H1 (cell line): ENCODE measurements around the gene SPOCD1. TPM values are rescaled to one million over a fixed set of nuclear protein-coding genes. Genes with fewer than 3 reads are reported as not detected.
A peak's percentile ranks its signal among the peaks of the same experiment; 100 is the strongest.

Experiments used
- CTCF ChIA-PET: fragments of 300-600 bp; sonication (Branson Sonifier 250); formaldehyde crosslinking; loops from one replicate; lab custom pipeline; 2021; ENCODE audit not compliant: partially characterized antibody; lab: Charles Lee
- POLR2A ChIA-PET: fragments of 300-600 bp; sonication (Branson Sonifier 250); formaldehyde crosslinking; loops from one replicate; lab custom pipeline; 2021; ENCODE audit warnings: inconsistent platforms; ENCODE audit not compliant: partially characterized antibody; lab: Charles Lee
- DNase-seq, 2 experiments: peaks; one replicate each; pipeline versions ENCODE4 v3.0.0 to v3.0.0-alpha.2; 2010 to 2022; ENCODE audit warnings: low spot score in 2 of 2, low read depth in 1 of 2, mixed read lengths in 1 of 2
- FAIRE-seq: peaks from 2 replicates; lab custom pipeline; 2011; peaks lifted over from hg19 to GRCh38; lab: Jason Lieb, UNC
- H2AFZ ChIP-seq: 2 replicates; pipeline ENCODE4 v1.8.1; 2012; ENCODE audit warnings: low read length, inconsistent platforms
- H2AK5ac ChIP-seq: 2 replicates; pipeline ENCODE4 v1.6.1; 2013; ENCODE audit warnings: low read depth, low read length
- H2BK120ac ChIP-seq: replicated peaks from 2 replicates; pipeline ENCODE3; 2013; ENCODE audit warnings: low read depth, low read length, inconsistent platforms
- H2BK12ac ChIP-seq: 2 replicates; pipeline ENCODE4 v1.6.1; 2013; ENCODE audit warnings: low read depth, low read length
- H2BK15ac ChIP-seq: 2 replicates; pipeline ENCODE4 v1.6.1; 2013; ENCODE audit warnings: low read length
- H2BK20ac ChIP-seq: 2 replicates; pipeline ENCODE4 v1.6.1; 2013; ENCODE audit warnings: low read length
- H2BK5ac ChIP-seq: 2 replicates; pipeline ENCODE4 v1.6.1; 2013; ENCODE audit warnings: low read depth, low read length
- H3K14ac ChIP-seq: 2 replicates; pipeline ENCODE4 v1.6.1; 2013; ENCODE audit warnings: inconsistent platforms; ENCODE audit not compliant: insufficient read length
- H3K18ac ChIP-seq: 2 replicates; pipeline ENCODE4 v1.6.1; 2013; ENCODE audit warnings: low read length; ENCODE audit errors: extremely low read depth
- H3K23ac ChIP-seq: 2 replicates; pipeline ENCODE4 v1.6.1; 2013; ENCODE audit warnings: inconsistent platforms; ENCODE audit not compliant: insufficient read length
- H3K23me2 ChIP-seq: 2 replicates; pipeline ENCODE4 v1.6.1; 2013; ENCODE audit warnings: low read depth, low read length
- H3K27ac ChIP-seq: 2 replicates; pipeline ENCODE4 v1.6.1; 2011; ENCODE audit warnings: low read depth, low read length, inconsistent platforms
- H3K27me3 ChIP-seq, 4 experiments: replicated peaks in 1 of 4; 1 replicate in 1 of 4; 2 replicates in 3 of 4; pipeline versions ENCODE4 v1.6.1 to v1.8.1; 2011 to 2013; ENCODE audit warnings: low read length in 3 of 4, mild to moderate bottlenecking in 3 of 4, inconsistent platforms in 2 of 4, mixed read lengths in 2 of 4, moderate library complexity in 1 of 4; ENCODE audit not compliant: control insufficient read depth in 3 of 4, insufficient read depth in 3 of 4; ENCODE audit errors: extremely low read depth in 1 of 4
- H3K36me3 ChIP-seq, 4 experiments: 2 replicates each; pipeline versions ENCODE4 v1.6.1 to v1.8.1; 2011 to 2013; ENCODE audit warnings: mild to moderate bottlenecking in 4 of 4, low read length in 3 of 4, moderate library complexity in 2 of 4, control low read depth in 1 of 4, inconsistent platforms in 1 of 4; ENCODE audit not compliant: insufficient read depth in 4 of 4, control insufficient read depth in 2 of 4
- H3K4ac ChIP-seq: replicated peaks from 2 replicates; pipeline ENCODE3; 2013; ENCODE audit warnings: low read length, low read depth, mixed read lengths, inconsistent platforms; ENCODE audit not compliant: insufficient read length
- H3K4me1 ChIP-seq, 4 experiments: replicated peaks in 1 of 4; 1 replicate in 1 of 4; 2 replicates in 3 of 4; pipeline versions ENCODE4 v1.6.1 to v1.8.1; 2011 to 2013; ENCODE audit warnings: low read length in 3 of 4, inconsistent platforms in 2 of 4, mixed read lengths in 1 of 4; ENCODE audit not compliant: insufficient read depth in 4 of 4, control insufficient read depth in 3 of 4
- H3K4me2 ChIP-seq, 2 experiments: 2 replicates each; pipeline versions ENCODE4 v1.6.1 to v1.8.1; 2011 to 2013; ENCODE audit warnings: low read depth in 2 of 2, low read length in 2 of 2, control low read depth in 1 of 2, inconsistent platforms in 1 of 2, mild to moderate bottlenecking in 1 of 2; ENCODE audit not compliant: insufficient read depth in 1 of 2
- H3K4me3 ChIP-seq, 4 experiments: fragments of 200-600, 300-600 bp in 1 of 4; sonication (generic), shearing (Covaris generic), sonication (Bioruptor Twin) in 1 of 4; 2 replicates each; pipeline versions ENCODE4 v1.5.1 to v1.8.1; 2011 to 2016; ENCODE audit warnings: low read length in 4 of 4, low read depth in 3 of 4, control low read depth in 2 of 4, inconsistent platforms in 2 of 4, mild to moderate bottlenecking in 2 of 4, mixed read lengths in 1 of 4, moderate library complexity in 1 of 4; ENCODE audit not compliant: insufficient read depth in 2 of 4; ENCODE audit errors: extremely low read depth in 1 of 4
- H3K56ac ChIP-seq: replicated peaks from 2 replicates; pipeline ENCODE3; 2013; ENCODE audit warnings: low read depth, mild to moderate bottlenecking, mixed read lengths, low read length, inconsistent platforms; ENCODE audit not compliant: insufficient read length
- H3K79me1 ChIP-seq: 2 replicates; pipeline ENCODE4 v1.6.1; 2013; ENCODE audit warnings: low read depth, low read length, control low read depth
- H3K79me2 ChIP-seq, 2 experiments: 2 replicates each; pipeline versions ENCODE4 v1.6.1 to v1.8.1; 2012 to 2013; ENCODE audit warnings: low read length in 2 of 2, mild to moderate bottlenecking in 2 of 2, inconsistent platforms in 1 of 2; ENCODE audit not compliant: insufficient read depth in 2 of 2, control insufficient read depth in 1 of 2
- H3K9ac ChIP-seq, 4 experiments: replicated peaks in 1 of 4; 1 replicate in 1 of 4; 2 replicates in 3 of 4; pipeline versions ENCODE4 v1.6.1 to v1.8.1; 2011 to 2013; ENCODE audit warnings: low read depth in 3 of 4, low read length in 3 of 4, control low read depth in 2 of 4, mild to moderate bottlenecking in 2 of 4, moderate library complexity in 2 of 4, inconsistent platforms in 1 of 4; ENCODE audit errors: extremely low read depth in 1 of 4
- H3K9me3 ChIP-seq, 2 experiments: 2 replicates each; pipeline versions ENCODE4 v1.6.1 to v1.8.1; 2012 to 2013; ENCODE audit warnings: mild to moderate bottlenecking in 2 of 2, moderate library complexity in 2 of 2, control low read depth in 1 of 2, inconsistent platforms in 1 of 2, low read depth in 1 of 2, low read length in 1 of 2, mixed read lengths in 1 of 2; ENCODE audit not compliant: insufficient read depth in 2 of 2
- H4K20me1 ChIP-seq, 2 experiments: replicated peaks in 1 of 2; 2 replicates each; pipeline versions ENCODE3 to v1.8.1; 2011 to 2013; ENCODE audit warnings: inconsistent platforms in 2 of 2, low read length in 2 of 2, mild to moderate bottlenecking in 1 of 2; ENCODE audit not compliant: insufficient read depth in 2 of 2, control insufficient read depth in 1 of 2
- H4K5ac ChIP-seq: 2 replicates; pipeline ENCODE4 v1.6.1; 2013; ENCODE audit warnings: low read length, low read depth, mixed read lengths, inconsistent platforms; ENCODE audit not compliant: insufficient read length
- H4K8ac ChIP-seq: 2 replicates; pipeline ENCODE4 v1.8.0; 2013; ENCODE audit warnings: mild to moderate bottlenecking, moderate library complexity, low read length, inconsistent platforms; ENCODE audit not compliant: insufficient read depth; ENCODE audit errors: extremely low read depth
- H4K91ac ChIP-seq: replicated peaks from 2 replicates; pipeline ENCODE3; 2013; ENCODE audit warnings: low read length, mixed read lengths, inconsistent platforms; ENCODE audit not compliant: insufficient read length
- EP300 ChIP-seq, 2 experiments: IDR thresholded peaks; 1 replicate in 1 of 2; 2 replicates in 1 of 2; pipeline ENCODE4 v1.6.1; 2011 to 2012; ENCODE audit warnings: low read depth in 2 of 2, low read length in 2 of 2, mild to moderate bottlenecking in 2 of 2, borderline replicate concordance in 1 of 2, inconsistent platforms in 1 of 2, moderate library complexity in 1 of 2
- POLR2AphosphoS5 ChIP-seq: IDR thresholded peaks from 2 replicates; pipeline ENCODE4 v1.6.1; 2011; ENCODE audit warnings: low read depth, low read length
- SAP30 ChIP-seq: fragments of 300-600 bp; sonication (generic); IDR thresholded peaks from 2 replicates; pipeline ENCODE4 v1.7.1; 2012; ENCODE audit warnings: low read length, moderate library complexity, mild to moderate bottlenecking, inconsistent platforms; ENCODE audit not compliant: insufficient read depth, insufficient replicate concordance
- TAF7 ChIP-seq: optimal IDR thresholded peaks from 2 replicates; pipeline ENCODE3; 2011; ENCODE audit warnings: low read depth, mild to moderate bottlenecking, inconsistent platforms, low read length, moderate library complexity, borderline replicate concordance
- USF2 ChIP-seq: IDR thresholded peaks from 2 replicates; pipeline ENCODE4 v1.6.1; 2011; ENCODE audit warnings: low read length, improper control_type of control experiment
- WGBS, 2 experiments: shearing (Covaris generic) in 1 of 2; methylation state at CpG; one replicate each; pipeline versions ENCODE4 v1.1.6 to v1.1.7; 2013 to 2015; ENCODE audit warnings: low lambda C conversion rate in 2 of 2, mixed read lengths in 2 of 2, inconsistent platforms in 1 of 2, low coverage in 1 of 2, missing lambda C conversion rate in 1 of 2; ENCODE audit not compliant: insufficient replicate concordance in 2 of 2, insufficient coverage in 1 of 2, insufficient read length in 1 of 2; ENCODE audit errors: extremely low coverage in 1 of 2, missing lambda C conversion rate in 1 of 2; 5-methylcytosine and 5-hydroxymethylcytosine counted together
- polyA plus RNA-seq, 7 experiments: library from polyadenylated mRNA; depleted of rRNA in 3 of 7; stranded (reverse) in 5 of 7; unstranded in 2 of 7; fragments of >200 nt in 5 of 7; fragments of 200-250 nt in 2 of 7; gene quantifications; 1 replicate in 5 of 7; 2 replicates in 1 of 7; 4 replicates in 1 of 7; pipeline versions ENCODE4 v1.2.1 to v1.2.3, GENCODE V29; 2011 to 2013; ENCODE audit warnings: missing spikeins in 2 of 7, mixed read lengths in 2 of 7
- total RNA-seq: library from RNA; stranded (reverse); fragmentation: NEBNext Ultra II Directional; extraction: Animal tissue kit (Norgen Biotek cat#: 25700); gene quantifications from 2 replicates; pipeline ENCODE4 v1.2.1, GENCODE V29; 2021

SPOCD1 gene
- total and polyA plus RNA-seq, 2 of the 8 experiments (the other 6 are each of a cell fraction or from before 2014, with no cell fraction given) = 1.8 to 2.9 TPM

GRCh38 chr1:31744165-31744888 lies 71.5 kb downstream of the SPOCD1 start:
- H3K23me2 ChIP-seq = no peaks in the 10 kb centered on the region
- H3K56ac ChIP-seq = no peak overlapping the region
- WGBS, 2 experiments = 90% methylated on average over 28 of the region's 28 CpGs; no CpG with 5 or more reads in 1 of the 2 experiments
- H3K36me3 ChIP-seq = no peaks in the 10 kb centered on the region
- H2BK120ac ChIP-seq = no peak overlapping the region
- H3K9me3 ChIP-seq = no peaks in the 10 kb centered on the region
- H4K5ac ChIP-seq = no peak overlapping the region
- ChIA-PET POLR2A (interaction anchor here (1.5 to 1.9 kb wide), 3 partner anchors 10 to 18 kb away, joined by 4 to 9 read pairs (median 7); no protein-coding TSS in a partner anchor), CTCF (interaction anchor here (0.9 to 9.2 kb wide), 21 partner anchors 9 to 111 kb away, joined by 3 to 130 read pairs (median 11); partner anchors contain the start of gene COL16A1)
- DNase-seq (no peak), FAIRE-seq (no peak)
- no peak overlapping the region for H2BK15ac ChIP-seq
- H3K79me2 ChIP-seq = no peaks in the 10 kb centered on the region
- no peaks in the 10 kb centered on the region for H3K79me1 ChIP-seq
- no peak overlapping the region for H3K4me2 ChIP-seq
- no peak overlapping the region for H3K4ac ChIP-seq
- peaks cover 0 to 9% (median 8%) of the 10 kb centered on the region in 4 experiments; a peak in 6 of 7 replicates for H3K4me1 ChIP-seq
- H3K14ac ChIP-seq = no peak overlapping the region
- H2AK5ac ChIP-seq = no peak overlapping the region
- no peak overlapping the region for H3K4me3 ChIP-seq
- H3K23ac ChIP-seq = no peak overlapping the region
- no peak overlapping the region; the same call in 1 of the 2 replicates for H2BK12ac ChIP-seq
- H2BK5ac ChIP-seq = no peak overlapping the region
- H4K20me1 ChIP-seq = peaks cover 0 to 3% of the 10 kb centered on the region in 2 experiments
- no peak overlapping the region for H4K8ac ChIP-seq
- H3K9ac ChIP-seq = no peak overlapping the region
- H4K91ac ChIP-seq = peak overlapping the region; percentile 16
- no peak overlapping the region for H3K27ac ChIP-seq
- H2BK20ac ChIP-seq = no peak overlapping the region
- no peaks in the 10 kb centered on the region for H3K27me3 ChIP-seq
- H2AFZ ChIP-seq = no peak overlapping the region
- TF ChIP-seq SAP30 (no peak), TAF7 (no peak), USF2 (no peak), POLR2AphosphoS5 (no peak), EP300 (IDR thresholded peaks at IDR 0.05; ENCODE audit: borderline replicate concordance in 1 of 2, low read depth in 2 of 2, low read length in 2 of 2) (no peak)
- no peak overlapping the region for H3K18ac ChIP-seq
